ENCODE data around the gene FYB1. TPM values are rescaled to one million over a fixed set of nuclear protein-coding genes. Genes with fewer than 3 reads are reported as not detected.

Gene FYB1
- total RNA-seq, 1 experiment from 2014 or later: not detected

GRCh38 chr5:39192450-39193160, 26.8 kb downstream of the FYB1 start:
- Histone ChIP-seq H2BK120ac (ENCODE audit: low read depth, low read length, poor library complexity, severe bottlenecking) (no peak overlapping the region), H2BK15ac (ENCODE audit: low read depth, low read length) (no peak overlapping the region), H2AK5ac (ENCODE audit: insufficient read length, low read length) (no peak overlapping the region), H2BK12ac (ENCODE audit: insufficient read length, low read depth, low read length) (no peak overlapping the region), H3K56ac (ENCODE audit: insufficient read length, low read depth, low read length) (no peak overlapping the region), H4K91ac (ENCODE audit: insufficient read length, low read depth, low read length) (no peak overlapping the region), H4K8ac (replicated peaks; ENCODE audit: insufficient read length, low read depth, low read length) (no peak overlapping the region), H4K5ac (ENCODE audit: insufficient read length, low read depth, low read length) (no peak overlapping the region), H3K23ac (ENCODE audit: insufficient read length, low read depth, low read length) (no peak overlapping the region), H4K20me1 (ENCODE audit: control insufficient read depth, insufficient read depth, insufficient read length) (no peaks in the 10 kb centered on the region), H3K14ac (ENCODE audit: insufficient read depth, low read length) (no peak overlapping the region), H3K9me3 (ENCODE audit: control insufficient read depth, low read depth, low read length) (no peaks in the 10 kb centered on the region), H3K4me1 (ENCODE audit: insufficient read depth, low read length) (no peaks in the 10 kb centered on the region), H3K79me1 (ENCODE audit: insufficient read depth, low read depth, low read length, poor library complexity, severe bottlenecking) (no peaks in the 10 kb centered on the region), H3K4ac (ENCODE audit: low read depth, low read length) (no peak overlapping the region), H3K79me2 (ENCODE audit: insufficient read depth, low read length) (no peaks in the 10 kb centered on the region), H3K27ac (ENCODE audit: insufficient read length, low read depth, low read length) (no peak overlapping the region), H3K27me3 (ENCODE audit: insufficient read depth, low read length) (no peaks in the 10 kb centered on the region), H3T11ph (ENCODE audit: low read length) (no peak overlapping the region), H2BK5ac (ENCODE audit: insufficient read length, low read length) (no peak overlapping the region), H2AFZ (ENCODE audit: low read length) (no peak overlapping the region), H3K18ac (ENCODE audit: insufficient read length, low read depth, low read length) (no peak overlapping the region), H3K23me2 (ENCODE audit: insufficient read length, low read depth, low read length, poor library complexity, severe bottlenecking) (no peaks in the 10 kb centered on the region), H3K4me2 (ENCODE audit: insufficient read depth, insufficient read length, low read length) (no peak overlapping the region), H3K9ac (ENCODE audit: extremely low read depth, insufficient read length, low read length) (no peak overlapping the region), H2BK20ac (ENCODE audit: low read depth, low read length, poor library complexity, severe bottlenecking) (no peak overlapping the region)
- Mint-ChIP-seq H3K9me3 (no peaks in the 10 kb centered on the region; a peak in 1 of 5 replicates), H3K4me3 (no peak overlapping the region), H3K27ac (no peak overlapping the region), H3K27me3 (ENCODE audit: low read depth) (no peaks in the 10 kb centered on the region), H3K36me3 (ENCODE audit: insufficient read depth in 1 of 3, low read depth in 3 of 3) (no peaks in the 10 kb centered on the region), H3K4me1 (no peaks in the 10 kb centered on the region)
- WGBS (ENCODE audit: extremely low coverage, insufficient read length, low lambda C conversion rate): no CpG with 5 or more reads among the region's 2 CpGs
- no peak for TF ChIP-seq CTCF (conservative IDR thresholded peaks at IDR 0.05)
- DNase-seq: no peak

Data from H9 (cell line).